Body of pancreas (tissue), 4 donors: ENCODE results near the gene SRRM3.

Experiments
- CTCF ChIP-seq, 7 experiments: fragments of 450-650 bp in 4 of 7; fragments of 200-600 bp in 3 of 7; sonication (generic) in 3 of 7; IDR thresholded peaks; one replicate each; pipeline ENCODE4 v1.5.1; 2016 to 2019; ENCODE audit warnings: antibody characterized with exemption in 7 of 7
- POLR2A ChIP-seq, 3 donors: fragments of 450-650 bp; IDR thresholded peaks; one replicate each; pipeline ENCODE4 v1.6.1; 2016; ENCODE audit warnings: antibody characterized with exemption in 3 of 3, mild to moderate bottlenecking in 2 of 3

- TF ChIP-seq CTCF (IDR thresholded peaks at IDR 0.05) (no peak), POLR2A (IDR thresholded peaks at IDR 0.05) (no peak)
These were observed 28.5 kb downstream of the SRRM3 start for GRCh38 chr7:76230214-76230613.
